Gastroesophageal sphincter (tissue), 4 donors: ENCODE data around the gene RNF111. TPM values are rescaled to one million over a fixed set of nuclear protein-coding genes. Genes with fewer than 3 reads are reported as not detected.
A peak's percentile ranks its signal among the peaks of the same experiment; 100 is the strongest.

Experiments used
- ATAC-seq: fragments of 150-250 bp; one replicate; pipeline ENCODE4 v1.9.1; 2016; ENCODE audit warnings: mild to moderate bottlenecking, moderate library complexity
- H3K27ac ChIP-seq, 4 donors: fragments of 200-600 bp; sonication (generic) in 3 of 4; 1 replicate in 3 of 4; 2 replicates in 1 of 4; pipeline ENCODE4 v1.5.1; 2016 to 2019
- H3K27me3 ChIP-seq: fragments of 200-600 bp; sonication (generic); one replicate; pipeline ENCODE4 v1.5.1; 2019
- H3K36me3 ChIP-seq, 2 donors: fragments of 200-600 bp; sonication (generic); one replicate each; pipeline ENCODE4 v1.5.1; 2019; ENCODE audit warnings: control low read depth in 1 of 2
- H3K4me1 ChIP-seq, 3 donors: fragments of 200-600 bp; sonication (generic); 1 replicate in 2 of 3; 2 replicates in 1 of 3; pipeline ENCODE4 v1.5.1; 2016 to 2019; ENCODE audit warnings: control low read depth in 2 of 3
- H3K4me3 ChIP-seq, 2 donors: fragments of 200-600 bp; sonication (generic); one replicate each; pipeline ENCODE4 v1.5.1; 2019; ENCODE audit warnings: mild to moderate bottlenecking in 1 of 2, moderate library complexity in 1 of 2
- H3K9me3 ChIP-seq, 3 donors: fragments of 200-600 bp; sonication (generic); one replicate each; pipeline ENCODE4 v1.5.1; 2017 to 2019; ENCODE audit warnings: control low read depth in 2 of 3
- EP300 ChIP-seq: sonication (generic); formaldehyde crosslinking; IDR thresholded peaks from one replicate; pipeline ENCODE4 v1.6.1; 2017; ENCODE audit warnings: antibody characterized with exemption, mild to moderate bottlenecking
- POLR2A ChIP-seq, 2 donors: fragments of 450-650 bp; IDR thresholded peaks; one replicate each; pipeline ENCODE4 v1.6.1; 2017; ENCODE audit warnings: antibody characterized with exemption in 2 of 2, mild to moderate bottlenecking in 2 of 2, moderate library complexity in 1 of 2
- POLR2AphosphoS5 ChIP-seq: sonication (generic); formaldehyde crosslinking; IDR thresholded peaks from one replicate; pipeline ENCODE4 v1.6.1; 2017; ENCODE audit warnings: antibody characterized with exemption
- WGBS, 2 donors: methylation state at CpG; one replicate each; pipeline ENCODE4 v1.1.5; 2018; ENCODE audit warnings: low coverage in 1 of 2; 5-methylcytosine and 5-hydroxymethylcytosine counted together
- total RNA-seq, 4 donors: library from RNA; depleted of rRNA; stranded (reverse); fragments of >200 nt; gene quantifications; one replicate each; pipeline ENCODE4 v1.1.0, GENCODE V29; 2016
- TF ChIP-seq, protein P1 (sequence below), 4 experiments: fragments of 200-600 bp in 2 of 4; fragments of 450-650 bp in 2 of 4; sonication (generic) in 1 of 4; IDR thresholded peaks; one replicate each; pipeline ENCODE4 v1.5.1; 2017 to 2019; ENCODE audit warnings: antibody characterized with exemption in 4 of 4, mild to moderate bottlenecking in 2 of 4, moderate library complexity in 2 of 4

RNF111 gene
- total RNA-seq, 4 donors from 2014 or later, result 17.5 to 20.4 (median 18.5) TPM

DNA sequence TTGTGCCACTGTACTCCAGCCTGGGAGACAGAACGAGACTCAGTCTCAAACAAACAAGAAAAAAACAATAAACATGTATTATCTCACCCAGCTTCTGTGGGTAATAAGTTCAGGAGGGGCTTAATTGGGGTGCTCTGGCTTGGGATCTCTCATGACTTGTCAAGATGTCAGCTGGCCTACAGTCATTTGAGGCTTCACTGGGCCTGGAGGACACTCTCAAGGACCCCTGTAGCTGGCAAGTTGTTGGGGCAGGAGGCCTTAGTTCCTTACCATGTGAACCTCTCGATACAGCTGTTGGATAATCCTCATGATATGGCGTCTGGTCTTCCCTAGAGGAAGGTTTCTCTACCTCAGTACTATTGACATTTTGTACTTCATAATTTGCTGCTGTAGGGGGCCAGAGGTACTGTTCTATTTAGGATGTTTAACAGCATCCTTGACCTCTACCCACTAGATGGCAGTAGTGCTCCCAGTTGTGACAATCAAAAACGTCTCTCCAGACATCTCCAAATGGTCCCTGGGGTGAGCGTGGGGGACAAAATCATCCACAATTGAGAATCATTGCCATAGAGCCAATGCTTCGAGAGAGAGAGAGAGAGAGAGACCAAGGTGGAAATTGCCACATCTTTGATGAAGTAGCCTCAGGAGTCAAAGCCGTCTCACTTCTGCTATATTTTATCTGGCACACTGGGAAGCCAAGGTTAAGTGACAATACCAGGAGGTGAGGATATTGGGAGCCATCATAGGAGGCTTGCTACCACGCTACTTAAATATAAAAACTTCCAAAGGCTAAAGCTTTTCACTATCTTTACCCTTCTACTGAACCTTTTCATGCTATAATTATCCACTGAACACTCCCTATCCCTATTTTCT is 30.1 kb upstream of the RNF111 start:
- H3K9me3 ChIP-seq, result no peaks in the 10 kb centered on the region
- TF ChIP-seq, protein P1, sequence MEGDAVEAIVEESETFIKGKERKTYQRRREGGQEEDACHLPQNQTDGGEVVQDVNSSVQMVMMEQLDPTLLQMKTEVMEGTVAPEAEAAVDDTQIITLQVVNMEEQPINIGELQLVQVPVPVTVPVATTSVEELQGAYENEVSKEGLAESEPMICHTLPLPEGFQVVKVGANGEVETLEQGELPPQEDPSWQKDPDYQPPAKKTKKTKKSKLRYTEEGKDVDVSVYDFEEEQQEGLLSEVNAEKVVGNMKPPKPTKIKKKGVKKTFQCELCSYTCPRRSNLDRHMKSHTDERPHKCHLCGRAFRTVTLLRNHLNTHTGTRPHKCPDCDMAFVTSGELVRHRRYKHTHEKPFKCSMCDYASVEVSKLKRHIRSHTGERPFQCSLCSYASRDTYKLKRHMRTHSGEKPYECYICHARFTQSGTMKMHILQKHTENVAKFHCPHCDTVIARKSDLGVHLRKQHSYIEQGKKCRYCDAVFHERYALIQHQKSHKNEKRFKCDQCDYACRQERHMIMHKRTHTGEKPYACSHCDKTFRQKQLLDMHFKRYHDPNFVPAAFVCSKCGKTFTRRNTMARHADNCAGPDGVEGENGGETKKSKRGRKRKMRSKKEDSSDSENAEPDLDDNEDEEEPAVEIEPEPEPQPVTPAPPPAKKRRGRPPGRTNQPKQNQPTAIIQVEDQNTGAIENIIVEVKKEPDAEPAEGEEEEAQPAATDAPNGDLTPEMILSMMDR (IDR thresholded peaks at IDR 0.05), result peak; percentile 35 to 73 (median 48)
- TF ChIP-seq POLR2A (IDR thresholded peaks at IDR 0.05) (no peak), POLR2AphosphoS5 (no peak)
- no peaks in the 10 kb centered on the region for H3K27me3 ChIP-seq
- 23 to 43% methylated on average over 5 to 7 of the region's 8 CpGs for WGBS, 2 donors
- no peak overlapping the region for H3K27ac ChIP-seq
- no peak overlapping the region for H3K4me3 ChIP-seq
- H3K36me3 ChIP-seq, result no peaks in the 10 kb centered on the region
- peaks cover 0 to 1% (median under 1%) of the 10 kb centered on the region in 3 donors for H3K4me1 ChIP-seq
- no peak for ATAC-seq

DNA sequence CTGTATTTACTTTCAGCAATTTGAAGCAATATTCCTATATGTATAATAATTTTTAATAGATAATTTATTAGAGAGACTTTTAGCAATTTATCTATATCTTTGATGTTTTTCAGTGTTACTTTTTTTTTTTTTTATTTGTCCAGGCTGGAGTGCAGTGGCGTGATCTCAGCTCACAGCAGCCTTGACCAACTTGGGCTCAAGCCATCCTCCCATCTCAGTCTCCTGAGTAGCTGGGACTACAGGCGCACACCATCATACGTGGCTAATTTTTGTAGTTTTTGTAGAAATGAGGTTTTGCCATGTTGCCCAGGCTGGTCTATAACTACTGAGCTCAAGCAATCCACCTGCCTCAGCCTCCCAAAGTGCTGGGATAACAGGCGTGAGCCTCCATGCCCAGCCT is 28.7 kb upstream of the RNF111 start:
- Histone ChIP-seq H3K36me3 (no peaks in the 10 kb centered on the region), H3K4me3 (no peak overlapping the region), H3K4me1 (no peaks in the 10 kb centered on the region), H3K9me3 (no peaks in the 10 kb centered on the region), H3K27me3 (no peaks in the 10 kb centered on the region), H3K27ac (no peak overlapping the region)
- WGBS, 2 donors, result 83 to 92% methylated on average over 2 to 4 of the region's 4 CpGs
- ATAC-seq, result no peak
- TF ChIP-seq, protein P1 (IDR thresholded peaks at IDR 0.05), result no peak
- TF ChIP-seq POLR2A (IDR thresholded peaks at IDR 0.05) (no peak), EP300 (no peak), POLR2AphosphoS5 (no peak)

DNA sequence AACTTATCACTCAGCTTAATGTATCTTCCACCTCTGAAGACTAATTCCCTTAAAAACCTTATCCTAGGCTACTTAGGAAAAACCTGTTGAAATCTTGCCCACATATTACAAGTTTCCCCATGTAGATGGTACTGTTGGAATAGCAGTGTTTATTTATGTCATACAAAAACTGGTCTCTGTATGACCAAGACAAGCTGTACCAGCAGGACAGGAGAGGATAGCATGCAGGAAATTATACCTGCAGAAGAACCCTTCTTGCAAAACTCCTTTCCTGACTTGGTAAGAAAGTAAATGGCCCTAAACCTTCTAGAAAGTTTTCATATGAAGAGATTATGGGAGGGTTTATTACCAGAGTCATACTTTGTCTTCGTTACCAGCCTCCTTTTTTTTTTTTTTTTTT is 25.3 kb upstream of the RNF111 start:
- H3K27me3 ChIP-seq, result no peaks in the 10 kb centered on the region
- no peaks in the 10 kb centered on the region for H3K4me1 ChIP-seq
- WGBS, 2 donors, result 67 to 71% methylated on average over 1 of the region's 1 CpG
- no peaks in the 10 kb centered on the region for H3K9me3 ChIP-seq
- H3K4me3 ChIP-seq, result no peak overlapping the region
- no peak for ATAC-seq
- H3K27ac ChIP-seq, result no peak overlapping the region
- no peak for TF ChIP-seq POLR2AphosphoS5
- TF ChIP-seq, protein P1 (IDR thresholded peaks at IDR 0.05), result no peak
- H3K36me3 ChIP-seq, result no peaks in the 10 kb centered on the region

DNA sequence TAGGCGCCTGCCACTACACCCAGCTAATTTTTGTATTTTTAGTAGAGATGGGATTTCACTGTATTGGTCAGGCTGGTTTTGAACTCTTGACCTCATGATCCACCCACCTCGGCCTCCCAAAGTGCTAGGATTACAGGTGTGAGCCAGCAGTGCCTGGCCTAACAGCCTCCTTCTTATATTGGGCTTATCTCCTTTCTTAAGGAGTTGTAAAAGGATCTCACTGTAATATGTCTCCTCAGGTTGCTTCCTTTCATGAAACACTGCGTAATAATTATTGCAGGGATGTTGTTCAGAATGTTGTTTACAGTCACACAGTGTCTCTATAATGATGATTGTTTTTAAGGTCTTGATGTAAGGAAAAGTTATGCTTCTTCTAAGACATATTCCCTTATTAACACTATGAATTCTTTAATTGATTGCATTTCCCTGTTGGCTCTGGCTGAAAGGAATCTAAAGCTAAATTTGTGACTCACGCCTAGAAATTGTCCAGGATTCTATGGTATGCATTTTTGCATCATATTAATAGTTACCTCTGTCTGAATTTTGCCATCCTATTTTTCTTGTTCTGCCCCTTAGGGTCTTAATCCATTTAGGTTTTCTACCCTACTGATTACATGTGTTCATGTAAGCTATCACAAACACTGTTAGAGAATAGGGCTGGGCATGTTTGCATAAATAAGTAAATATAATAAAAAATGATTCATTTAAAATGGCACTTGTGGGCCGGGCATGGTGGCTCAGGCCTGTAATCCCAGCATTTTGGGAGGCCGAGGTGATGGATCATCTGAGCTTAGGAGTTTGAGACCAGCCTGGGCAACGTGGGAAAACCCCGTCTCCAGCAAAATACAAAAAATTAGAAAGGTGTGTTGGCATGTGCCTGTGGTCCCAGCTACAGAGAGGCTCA is 24.5 kb upstream of the RNF111 start:
- WGBS, 2 donors, result 84 to 87% methylated on average over 4 to 8 of the region's 8 CpGs
- ATAC-seq, result no peak
- TF ChIP-seq POLR2AphosphoS5, result no peak
- no peak for TF ChIP-seq EP300
- no peak for TF ChIP-seq POLR2A (IDR thresholded peaks at IDR 0.05)
- TF ChIP-seq, protein P1 (IDR thresholded peaks at IDR 0.05), result no peak
- Histone ChIP-seq H3K4me3 (no peak overlapping the region), H3K9me3 (no peaks in the 10 kb centered on the region), H3K36me3 (no peaks in the 10 kb centered on the region), H3K27me3 (no peaks in the 10 kb centered on the region), H3K4me1 (no peaks in the 10 kb centered on the region), H3K27ac (no peak overlapping the region)
